Endometrium (tissue), 2 donors: ENCODE measurements around the gene MRPL23.

Experiments used
- FAIRE-seq: peaks from 2 replicates; lab custom pipeline; 2012; peaks lifted over from hg19 to GRCh38; lab: Jason Lieb, UNC
- donor health status: control.
- donor health status: control.

MRPL23 gene

DNA sequence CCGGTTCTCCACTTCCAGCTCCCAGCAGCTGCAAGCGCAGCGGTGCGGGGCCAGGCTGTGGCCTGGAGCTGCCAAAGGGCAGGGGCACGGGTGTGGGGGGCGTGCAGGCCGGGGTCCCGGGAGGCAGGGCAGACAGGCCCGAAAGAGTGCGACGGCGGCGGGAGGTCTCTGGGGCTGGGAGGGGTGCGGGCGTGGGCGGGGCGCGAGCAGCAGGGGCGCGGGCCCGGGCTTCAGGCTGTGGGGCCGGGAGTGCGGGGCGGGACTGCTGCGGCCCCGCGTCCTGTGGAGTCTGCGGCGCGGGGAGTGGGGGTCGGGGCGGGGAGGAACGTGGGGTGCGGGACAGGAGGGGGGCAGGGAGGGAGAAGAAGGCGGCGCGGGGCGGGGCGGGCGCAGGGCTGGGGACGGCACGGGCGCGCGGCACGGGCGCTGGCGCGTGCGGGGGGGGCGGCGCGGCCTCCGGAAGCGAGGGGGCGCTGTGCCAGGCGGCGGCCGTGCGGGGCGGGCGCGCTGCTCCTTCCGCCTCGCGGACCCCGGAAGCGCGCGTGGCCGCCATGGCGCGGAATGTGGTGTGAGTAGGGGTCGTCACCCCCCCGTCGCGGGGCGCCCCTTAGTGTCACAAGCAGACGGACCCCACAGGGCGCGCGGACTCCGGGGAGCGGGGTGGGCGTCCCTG is at the start of gene MRPL23:
TSS of gene MRPL23 (plus strand) at position 521 of the 673 bp plus-strand sequence. CDS start at position 552, 31 bp downstream.
- no peak for FAIRE-seq

DNA sequence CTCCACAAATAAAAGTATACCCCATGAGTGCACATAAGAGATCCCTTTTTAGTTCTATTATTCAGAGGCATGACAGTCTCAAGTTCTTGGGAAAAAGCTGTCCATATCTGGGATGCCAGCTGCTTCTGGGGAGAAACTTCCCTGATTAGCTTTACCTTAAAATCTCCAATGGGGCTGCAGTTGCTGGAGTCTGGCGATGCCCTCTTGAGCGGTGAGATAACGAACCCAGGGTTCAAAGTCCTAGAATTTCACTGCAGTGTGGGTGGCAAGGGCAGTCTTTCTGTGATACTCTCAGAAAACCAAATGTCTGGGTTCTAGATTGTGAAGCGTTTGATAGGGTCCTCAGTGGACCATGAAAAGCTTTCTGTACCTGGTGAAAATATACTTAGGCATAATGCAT is 48.0 kb upstream of the MRPL23 start:
- no peak for FAIRE-seq

DNA sequence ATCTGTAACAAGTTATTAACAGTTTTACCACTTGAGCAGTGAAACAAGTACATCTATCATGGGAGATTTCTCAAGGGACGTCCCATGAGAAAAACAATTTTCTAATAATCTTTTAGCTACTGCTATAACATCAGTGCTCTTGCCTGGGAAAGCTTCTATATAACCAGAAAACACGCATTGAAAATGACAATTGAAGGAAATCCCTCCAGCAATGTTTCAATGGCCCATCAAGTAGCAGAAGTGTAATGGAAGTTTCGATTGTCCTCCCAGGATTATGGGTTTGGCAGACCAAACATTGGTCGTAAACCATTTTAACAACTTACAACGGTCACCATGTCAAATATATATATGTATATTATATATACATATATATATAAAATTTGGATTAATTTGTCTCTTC is 47.4 kb upstream of the MRPL23 start:
- FAIRE-seq = no peak

DNA sequence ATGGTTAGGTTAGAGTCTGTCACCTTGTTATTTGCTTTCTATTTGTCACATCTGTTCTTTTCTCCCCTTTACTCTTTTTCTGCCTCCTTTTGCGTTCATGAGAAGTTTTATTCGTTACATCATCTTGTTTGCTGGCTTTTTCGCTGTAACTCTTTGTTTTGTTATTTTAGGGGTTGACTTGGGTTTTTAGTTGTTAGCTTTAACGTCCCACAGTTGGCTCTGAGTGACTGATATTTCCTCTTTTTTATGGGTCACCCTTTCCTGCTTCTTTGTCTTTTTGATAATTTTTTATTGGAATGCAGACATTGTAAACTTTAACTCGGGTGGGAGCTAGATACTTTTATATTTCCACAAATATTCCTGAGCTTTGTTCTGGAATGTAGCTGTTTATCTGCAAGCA is 41.0 kb upstream of the MRPL23 start:
- peak; percentile 91 for FAIRE-seq

DNA sequence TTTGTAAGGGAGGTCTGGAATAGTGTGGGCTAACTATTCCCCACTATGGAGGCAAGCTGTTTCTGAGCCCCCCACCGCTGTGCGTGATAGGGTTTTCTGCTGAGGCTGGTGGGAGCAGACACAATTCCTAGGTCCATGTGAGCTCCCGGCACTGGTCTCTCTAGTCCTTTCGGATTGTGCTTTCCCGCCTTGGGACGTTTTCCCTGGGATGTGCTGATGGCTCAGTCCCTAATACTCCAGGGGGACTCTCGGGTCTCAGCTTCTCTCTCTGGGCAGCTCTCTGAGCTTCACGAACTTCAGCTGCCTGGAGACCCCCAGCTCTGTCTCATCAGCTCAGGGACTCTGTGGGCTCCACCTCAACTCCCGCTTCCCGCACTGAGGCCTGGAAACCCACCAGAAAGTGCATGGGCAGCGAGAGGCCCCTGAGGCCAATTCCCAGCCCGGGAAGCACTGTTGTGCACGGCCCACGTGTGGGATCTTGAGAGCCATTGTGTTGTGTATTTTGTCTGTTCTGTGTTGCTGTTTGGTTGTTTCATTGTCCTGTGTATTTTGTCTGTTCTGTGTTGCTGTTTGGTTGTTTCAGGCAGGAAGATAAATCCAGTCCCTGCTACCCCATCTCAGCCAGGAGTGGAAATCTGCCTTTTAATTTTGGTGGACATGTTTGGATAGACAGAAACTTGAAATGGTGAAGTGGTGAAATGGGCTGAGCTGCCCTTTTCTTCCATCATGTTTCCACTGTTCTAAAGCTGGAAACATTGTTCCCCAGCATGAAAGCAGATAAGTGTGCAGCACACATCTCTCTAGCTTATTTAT is 40.3 kb upstream of the MRPL23 start:
- no peak for FAIRE-seq

DNA sequence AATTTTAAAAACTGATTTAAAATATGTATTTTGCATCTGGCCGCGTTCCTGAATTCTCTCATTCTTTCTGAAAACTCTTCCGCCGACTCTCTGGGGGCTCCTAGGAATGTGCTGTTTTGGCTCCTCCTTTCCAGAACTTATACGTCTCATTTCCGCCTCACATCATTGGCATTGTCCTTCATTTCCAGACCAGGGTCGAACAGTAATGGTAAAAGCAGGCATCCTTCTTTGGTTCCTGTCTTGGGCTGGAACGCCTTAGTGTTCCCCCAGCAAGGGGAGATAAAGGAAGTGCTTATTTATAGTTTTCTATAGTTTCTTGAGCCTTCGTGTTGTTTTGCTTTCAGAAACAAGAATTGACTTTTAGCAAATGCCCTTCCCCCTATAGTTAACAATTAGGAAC is 38.5 kb upstream of the MRPL23 start:
- no peak for FAIRE-seq

DNA sequence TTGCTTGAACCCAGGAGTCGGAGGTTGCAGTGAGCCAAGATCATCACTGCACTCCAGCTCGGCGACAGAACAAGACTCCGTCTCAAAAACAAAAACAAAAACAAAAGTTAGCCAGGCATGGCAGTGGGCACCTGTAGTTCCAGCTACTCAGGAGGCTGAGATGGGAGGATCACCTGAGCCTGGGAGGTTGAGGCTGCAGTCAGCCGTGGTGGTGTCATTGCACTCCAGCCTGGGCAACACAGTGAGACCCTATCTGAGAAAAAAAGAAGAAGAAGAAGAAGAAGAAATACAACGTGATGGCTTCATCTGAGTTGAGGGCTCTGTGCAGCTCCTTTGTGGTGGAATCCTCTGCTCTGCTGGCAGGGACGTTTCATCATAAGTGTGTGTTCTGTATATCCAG is 37.6 kb upstream of the MRPL23 start:
- FAIRE-seq = no peak

DNA sequence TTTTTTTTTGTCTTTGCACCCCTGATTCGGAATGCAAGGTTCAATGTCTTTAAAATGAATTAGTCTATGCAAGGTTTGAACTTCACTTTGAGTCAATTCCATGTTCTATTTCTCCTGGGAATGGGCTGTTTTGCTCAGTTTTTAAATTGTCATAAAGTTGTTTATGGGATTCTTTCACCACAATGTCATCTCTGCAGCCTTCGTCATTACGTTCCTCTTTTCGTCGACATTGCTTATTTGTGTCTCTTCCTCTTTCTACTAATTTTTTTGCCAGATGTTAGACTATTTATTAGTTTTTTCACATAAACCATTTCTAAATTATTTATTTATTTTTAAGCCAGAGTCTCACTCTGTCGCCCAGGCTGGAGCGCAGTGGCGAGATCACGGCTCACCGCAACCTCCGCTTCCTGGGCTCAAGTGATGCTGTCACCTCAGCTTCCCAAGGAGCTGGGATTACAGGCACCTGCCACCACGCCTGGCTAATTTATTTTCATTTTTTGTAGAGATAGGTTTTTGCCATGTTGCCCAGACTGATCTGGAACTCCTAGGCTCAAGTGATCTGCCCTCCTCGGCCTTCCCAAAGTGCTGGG is 34.7 kb upstream of the MRPL23 start:
- no peak for FAIRE-seq

DNA sequence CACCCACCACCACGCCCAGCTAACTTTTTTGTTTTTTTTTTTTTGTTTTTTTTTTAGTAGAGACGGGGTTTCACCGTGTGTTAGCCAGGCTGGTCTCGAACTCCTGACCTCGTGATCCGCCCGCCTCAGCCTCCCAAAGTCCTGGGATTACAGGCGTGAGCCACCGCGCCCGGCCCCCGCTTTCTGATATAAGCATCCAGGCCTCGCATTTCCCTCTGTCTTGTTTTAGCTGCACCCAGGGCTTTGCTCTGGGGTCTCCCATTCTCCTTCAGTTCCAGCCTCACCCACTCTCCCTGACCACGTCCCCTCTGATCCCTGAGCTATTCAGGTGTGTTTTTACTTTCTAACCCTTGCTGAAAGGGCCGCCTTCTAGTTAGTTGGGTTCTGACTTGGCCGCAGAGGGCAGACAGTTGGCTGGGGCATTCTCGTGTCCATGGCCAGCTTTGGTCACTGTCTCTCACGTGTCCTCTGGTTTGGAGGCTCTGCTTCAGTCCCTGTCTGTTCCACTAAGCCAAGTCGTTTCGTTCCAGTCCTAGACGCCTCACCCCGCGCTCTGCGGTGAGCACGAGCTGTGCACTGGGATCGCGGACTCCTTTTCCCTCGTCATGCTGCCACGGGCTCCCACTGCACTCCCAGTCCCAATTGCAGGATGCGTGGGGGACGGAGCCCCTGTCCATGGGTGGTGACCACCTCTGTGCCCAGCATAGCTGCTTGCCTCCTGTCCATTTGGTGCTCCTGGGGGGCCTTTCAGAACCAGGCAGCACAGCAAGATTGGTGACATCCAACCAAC is 33.7 kb upstream of the MRPL23 start:
- no peak for FAIRE-seq

DNA sequence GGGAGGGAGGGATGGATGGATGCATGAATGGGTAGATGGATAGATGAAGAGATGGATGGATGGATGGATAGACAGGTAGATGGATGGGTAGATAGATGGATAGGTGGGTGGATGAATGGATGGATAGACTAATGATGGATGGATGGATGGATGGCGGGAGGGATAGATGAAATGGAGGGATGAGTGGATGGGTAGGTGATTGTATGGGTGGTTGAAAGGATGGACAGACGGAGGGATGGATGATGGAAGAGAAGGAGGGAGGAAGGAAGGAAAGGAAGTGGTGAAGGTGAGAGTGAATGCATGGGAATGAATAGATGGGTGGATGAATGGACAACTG is 31.4 kb upstream of the MRPL23 start:
- FAIRE-seq = no peak

DNA sequence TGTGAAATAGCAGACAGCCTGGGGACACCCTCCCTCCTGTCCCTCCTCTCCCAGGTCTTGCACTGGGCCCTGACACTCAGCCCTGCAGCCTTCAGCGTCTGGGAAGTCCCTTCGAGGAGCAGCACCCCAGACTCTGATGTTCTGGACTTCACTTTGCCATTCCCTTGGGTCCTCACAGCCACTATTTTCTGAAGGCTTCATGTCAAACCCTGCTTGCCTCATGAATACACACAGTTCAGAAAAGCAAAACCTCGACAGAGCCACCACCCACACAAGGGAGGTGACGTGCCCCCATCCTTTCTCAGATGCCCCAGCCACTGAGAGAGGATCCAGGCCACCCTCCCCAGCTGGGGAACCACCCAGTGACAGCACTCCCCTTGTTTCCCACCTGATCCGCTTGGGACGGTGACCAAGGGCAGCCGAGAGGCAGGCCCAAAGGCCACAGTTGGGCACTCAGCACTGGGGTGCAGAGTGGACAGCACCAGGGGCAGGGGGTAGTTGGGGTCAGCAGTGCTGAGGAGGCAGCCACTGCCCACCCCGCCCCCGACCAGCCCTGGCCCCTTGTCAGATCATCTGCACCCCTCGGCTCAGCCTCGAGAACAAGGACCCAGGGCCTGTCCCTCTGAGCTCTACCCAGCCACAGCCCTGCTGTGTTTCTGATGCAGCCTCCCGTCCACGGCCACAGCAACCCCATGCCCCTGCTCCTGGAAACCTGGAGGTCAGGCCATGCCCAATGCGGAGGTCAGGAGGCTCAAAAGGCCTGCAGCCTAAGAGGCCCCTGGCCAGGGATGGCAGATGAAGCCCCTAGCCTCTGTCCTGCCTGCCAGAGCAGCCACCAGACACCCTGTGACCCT is 30.8 kb upstream of the MRPL23 start:
- FAIRE-seq = no peak

DNA sequence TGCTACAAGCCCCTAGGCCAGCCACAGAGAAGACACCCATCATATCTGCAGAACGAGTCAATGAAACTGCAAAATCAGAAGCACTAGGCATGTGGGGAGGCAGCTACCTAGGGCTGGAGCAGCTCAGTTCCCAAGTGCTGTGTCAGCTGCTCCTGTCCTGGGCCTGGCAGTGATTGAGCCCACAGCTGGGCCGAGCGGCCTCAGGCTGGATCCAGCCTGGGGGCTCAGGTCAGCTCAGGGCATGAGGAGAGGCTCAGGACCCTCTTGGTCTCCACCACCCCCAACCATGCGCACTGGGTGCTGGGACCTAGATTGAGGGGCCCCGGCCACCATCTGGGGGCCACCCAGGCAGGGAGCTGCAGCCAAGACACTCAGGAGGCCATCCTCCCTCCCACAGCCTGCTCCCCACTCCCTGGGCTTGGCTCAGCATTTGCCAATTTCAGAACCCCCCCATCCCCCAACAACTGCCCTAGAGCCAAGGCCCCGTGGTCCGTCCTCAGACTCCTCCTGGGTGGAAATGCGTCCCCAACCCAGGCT is 30.1 kb upstream of the MRPL23 start:
- FAIRE-seq = no peak

DNA sequence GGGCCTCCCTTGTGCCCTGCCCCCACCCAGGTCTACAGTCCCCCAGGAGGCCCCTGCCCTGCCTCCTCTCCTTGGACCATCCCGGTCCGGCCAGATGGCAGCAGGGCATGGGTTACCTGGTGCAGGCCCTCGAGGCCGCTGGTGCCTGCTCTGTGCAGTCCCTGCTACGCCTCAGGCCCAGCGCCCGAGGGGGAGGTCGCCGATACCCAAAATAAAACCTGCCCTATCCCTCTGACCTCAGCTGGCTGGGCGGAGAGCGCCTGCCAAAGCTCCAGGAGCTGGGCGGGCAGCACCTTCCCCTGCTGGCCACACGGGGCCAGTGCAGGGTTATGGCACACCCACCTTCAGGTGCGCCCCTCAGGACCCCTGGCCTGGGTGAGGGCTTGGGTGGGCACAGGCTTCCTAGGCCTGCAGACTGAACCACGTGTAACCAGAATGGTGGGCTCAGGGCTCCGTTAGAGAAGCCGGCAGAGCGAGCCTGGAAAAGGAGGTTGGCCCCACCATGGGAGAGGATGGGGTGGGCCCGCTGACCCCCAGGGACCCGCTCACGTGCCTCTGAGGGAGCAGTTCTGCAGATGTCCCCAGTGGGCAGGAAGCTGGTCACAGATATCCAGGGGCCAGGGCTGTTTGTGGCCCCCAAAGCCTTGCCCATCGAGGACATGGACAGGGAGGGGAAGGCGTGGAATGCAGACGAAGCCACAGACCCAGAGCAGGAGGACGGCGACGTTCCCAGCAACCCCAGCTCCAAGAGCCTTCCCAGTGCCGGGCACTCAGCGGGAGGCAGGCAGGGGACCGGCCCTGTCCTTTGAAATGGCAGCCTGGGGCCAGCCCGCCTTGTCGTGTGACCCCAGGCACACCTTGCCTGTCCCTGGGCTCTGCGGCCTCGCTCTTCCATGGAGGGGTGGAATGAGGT is 29.4 kb upstream of the MRPL23 start:
- FAIRE-seq = no peak

DNA sequence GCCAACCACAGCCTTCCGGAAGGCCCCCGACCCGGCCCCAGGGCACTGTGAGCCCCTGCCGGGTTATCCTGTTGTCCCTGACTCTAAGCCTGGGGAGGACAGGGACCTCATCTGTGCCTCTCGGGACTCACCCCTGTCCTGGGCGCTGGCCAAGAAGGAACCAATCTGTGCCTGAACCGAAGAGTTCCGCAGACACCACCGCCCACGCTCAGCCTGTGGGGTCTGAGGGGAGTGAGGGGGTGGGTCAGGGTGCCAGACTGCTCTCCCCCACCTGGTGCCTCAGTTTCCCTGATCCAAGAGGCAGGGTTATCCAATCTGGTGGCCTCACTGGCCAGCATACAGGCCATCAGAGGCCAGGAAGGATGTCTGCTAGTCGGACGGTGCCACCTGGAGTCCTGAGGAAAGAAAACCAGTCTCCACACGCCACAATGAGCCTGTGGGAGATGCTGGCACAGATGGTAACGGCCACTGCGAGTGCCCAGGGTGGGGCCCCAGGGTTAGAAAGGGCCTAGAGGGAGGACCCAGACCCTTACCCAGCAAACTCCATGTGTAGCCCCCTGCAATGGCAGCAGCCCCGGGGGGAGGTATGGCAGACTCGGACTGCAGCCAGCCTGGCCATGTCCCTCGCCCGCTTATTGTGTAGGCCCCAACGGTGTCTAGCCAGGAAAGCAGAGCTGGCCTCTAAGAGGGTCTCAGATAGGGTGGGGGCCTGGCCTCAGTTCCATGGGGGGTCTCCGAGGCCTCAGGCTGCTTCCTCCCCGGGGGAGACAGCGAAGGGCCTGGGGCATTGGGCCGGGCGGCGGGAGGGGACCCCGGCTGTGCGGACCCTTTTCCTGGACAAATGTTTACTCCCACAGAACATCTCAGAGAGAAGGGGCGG is 28.5 kb upstream of the MRPL23 start:
- FAIRE-seq = no peak

DNA sequence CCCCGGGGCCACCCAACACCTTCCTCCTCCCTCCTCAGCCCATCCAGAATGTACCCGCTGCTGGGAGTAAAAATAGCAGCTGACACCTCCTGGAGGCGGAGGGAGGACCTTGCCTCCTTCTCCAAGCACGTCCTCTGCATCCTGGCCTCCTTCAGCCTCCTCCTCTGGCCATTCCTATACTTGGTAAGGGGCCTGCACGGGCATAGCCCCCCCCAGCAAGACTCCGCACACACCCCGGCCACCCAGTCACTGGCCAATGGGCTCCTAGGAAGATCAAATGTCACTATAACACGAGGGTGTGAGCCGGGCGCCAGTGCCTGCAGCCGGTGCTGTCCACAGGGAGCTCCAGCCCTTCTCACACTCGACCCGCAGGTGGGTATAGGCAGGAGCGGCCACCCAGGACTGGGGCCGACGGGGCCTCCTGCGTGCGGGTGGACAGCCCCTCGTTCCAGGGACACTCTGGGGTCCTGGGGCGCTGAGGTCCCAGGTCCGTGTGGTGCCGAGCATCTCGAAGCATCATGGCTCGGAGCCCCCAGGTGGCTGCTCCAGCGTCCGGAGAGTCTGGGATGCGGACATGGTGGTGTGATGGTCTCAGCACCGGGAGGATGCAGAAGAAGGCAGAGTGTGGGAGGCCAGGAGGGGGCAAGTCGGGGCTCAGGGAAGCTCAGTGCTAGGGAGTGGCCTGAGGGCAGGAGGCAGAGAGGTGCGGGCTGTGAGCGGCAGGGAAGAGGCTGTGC is 27.6 kb upstream of the MRPL23 start, which contains the start of gene TNNT3:
TSS of gene TNNT3 (plus strand) at position 313 of the 737 bp plus-strand sequence. CDS start 3,172 bp downstream, outside the sequence.
- FAIRE-seq = no peak

DNA sequence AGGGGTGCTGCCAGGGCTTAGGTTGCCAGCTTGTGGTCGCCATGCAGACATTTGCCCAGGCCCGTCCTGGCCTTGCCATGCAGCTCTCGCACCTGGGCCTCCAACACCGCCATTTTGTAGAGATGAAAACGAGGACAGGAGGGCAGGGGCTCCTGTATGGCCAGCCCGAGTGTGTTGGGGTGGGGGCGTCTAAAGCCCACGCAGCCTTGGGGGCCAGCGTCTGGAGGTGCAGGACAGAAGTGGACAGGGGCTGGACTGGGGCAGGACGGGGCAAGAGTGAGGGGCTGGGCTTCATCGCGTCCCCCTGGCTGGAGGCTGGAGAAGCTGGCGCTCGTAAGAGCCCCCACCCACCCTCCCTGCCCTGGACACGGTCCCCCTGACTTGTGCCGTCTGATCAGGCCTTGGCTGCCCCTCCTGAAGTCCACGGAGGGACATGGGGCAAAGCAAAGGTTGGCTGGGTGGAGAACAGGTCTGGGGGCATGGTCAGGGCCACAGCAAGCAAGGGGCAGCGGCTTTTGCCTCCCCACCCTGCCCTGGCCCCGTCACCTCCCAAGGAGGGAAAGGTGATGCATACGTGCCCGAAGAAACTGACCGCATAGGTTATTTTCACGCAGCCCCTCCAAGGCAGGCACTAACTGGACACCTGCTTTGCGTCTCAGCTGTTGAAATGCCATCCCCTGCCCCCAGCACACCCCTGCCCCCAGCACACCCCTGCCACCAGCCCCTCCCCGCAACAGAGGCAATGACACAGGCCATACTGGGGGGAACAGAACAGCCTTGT is 26.8 kb upstream of the MRPL23 start:
- no peak for FAIRE-seq

DNA sequence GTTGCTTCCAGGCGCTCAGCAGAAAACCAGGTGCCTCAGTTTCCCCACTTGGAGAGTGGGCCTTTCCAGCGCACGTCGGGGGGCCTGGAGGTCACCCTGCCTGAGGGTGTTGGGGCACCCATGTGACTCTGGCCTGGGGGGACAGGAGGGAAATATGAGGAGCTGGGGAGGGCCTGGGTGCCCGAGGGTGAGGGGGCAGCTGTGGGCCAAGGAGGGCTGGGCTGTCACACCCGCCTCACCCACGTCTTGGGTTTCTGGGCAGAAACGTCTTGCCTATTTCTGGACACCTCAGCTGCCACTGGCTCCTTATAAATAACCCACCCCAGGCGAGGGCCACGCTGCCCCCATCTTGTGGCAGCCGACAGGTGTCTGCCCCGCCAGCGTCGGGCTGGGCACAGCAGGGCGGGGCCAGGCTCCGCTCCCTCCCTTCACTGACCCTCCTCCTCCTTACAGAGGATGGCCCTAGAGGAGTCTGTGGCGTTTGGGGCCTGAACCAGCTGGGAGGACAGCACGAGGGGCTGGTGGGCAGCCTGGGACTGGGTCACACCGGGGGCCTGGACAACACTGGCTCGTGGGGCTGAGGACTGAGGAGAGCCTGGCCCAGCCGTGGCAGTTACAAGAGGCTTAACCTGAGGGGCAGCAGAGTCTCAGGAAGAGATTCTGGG is 26.1 kb upstream of the MRPL23 start:
- no peak for FAIRE-seq
